Measurements from ENCODE around the gene ZNF469. TPM values are rescaled to one million over a fixed set of nuclear protein-coding genes. Genes with fewer than 3 reads are reported as not detected.

ZNF469 gene
- total and polyA plus RNA-seq, 9 of the 15 experiments (the other 6 are each of a cell fraction or from before 2014, with no cell fraction given), result 0.01 to 0.04 TPM; not detected in 7

DNA sequence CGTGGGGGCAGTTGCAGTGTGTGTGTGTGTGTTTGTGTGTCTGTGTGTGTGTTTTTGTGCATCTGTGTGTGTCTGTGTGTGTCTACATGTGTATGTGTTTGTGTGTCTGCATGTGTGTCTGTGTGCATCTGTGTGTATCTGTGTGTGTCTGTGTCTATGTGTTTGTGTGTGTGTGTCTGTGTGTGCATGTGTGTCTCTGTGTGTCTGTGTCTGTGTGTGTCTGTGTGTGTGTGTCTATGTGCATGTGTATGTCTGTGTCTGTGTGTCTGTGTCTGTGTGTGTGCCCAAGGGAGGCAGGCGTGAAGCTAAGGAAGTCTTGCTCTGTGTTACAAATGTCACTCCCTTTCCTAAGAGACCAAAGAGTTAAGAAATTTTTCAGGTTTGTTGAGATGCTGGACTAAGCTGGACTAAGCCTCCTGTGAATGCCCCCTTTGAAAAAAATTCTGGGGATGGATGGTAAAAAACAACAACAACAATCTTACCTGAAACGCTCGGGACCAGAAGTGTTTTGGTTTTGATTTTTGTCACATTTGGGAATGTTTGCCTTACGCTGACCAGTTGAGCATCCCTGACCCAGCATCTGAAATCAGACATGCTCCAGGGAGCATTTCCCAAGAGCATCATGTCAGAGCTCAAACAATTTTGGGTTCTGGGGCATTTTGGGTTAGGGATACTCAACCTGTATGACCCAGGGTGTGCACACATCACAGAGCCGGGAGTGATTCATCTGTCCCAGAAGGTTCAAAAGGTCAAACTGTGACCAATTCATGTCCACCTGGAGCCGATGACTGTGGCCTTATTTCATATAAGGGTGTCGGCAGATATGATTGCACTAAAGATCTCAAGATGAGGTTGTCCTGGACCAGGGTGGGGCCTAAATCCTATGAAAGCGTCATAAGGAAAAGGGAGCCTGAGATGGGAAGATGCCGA lies 48.6 kb upstream of the ZNF469 start (continued):
- TF ChIP-seq, protein P1, sequence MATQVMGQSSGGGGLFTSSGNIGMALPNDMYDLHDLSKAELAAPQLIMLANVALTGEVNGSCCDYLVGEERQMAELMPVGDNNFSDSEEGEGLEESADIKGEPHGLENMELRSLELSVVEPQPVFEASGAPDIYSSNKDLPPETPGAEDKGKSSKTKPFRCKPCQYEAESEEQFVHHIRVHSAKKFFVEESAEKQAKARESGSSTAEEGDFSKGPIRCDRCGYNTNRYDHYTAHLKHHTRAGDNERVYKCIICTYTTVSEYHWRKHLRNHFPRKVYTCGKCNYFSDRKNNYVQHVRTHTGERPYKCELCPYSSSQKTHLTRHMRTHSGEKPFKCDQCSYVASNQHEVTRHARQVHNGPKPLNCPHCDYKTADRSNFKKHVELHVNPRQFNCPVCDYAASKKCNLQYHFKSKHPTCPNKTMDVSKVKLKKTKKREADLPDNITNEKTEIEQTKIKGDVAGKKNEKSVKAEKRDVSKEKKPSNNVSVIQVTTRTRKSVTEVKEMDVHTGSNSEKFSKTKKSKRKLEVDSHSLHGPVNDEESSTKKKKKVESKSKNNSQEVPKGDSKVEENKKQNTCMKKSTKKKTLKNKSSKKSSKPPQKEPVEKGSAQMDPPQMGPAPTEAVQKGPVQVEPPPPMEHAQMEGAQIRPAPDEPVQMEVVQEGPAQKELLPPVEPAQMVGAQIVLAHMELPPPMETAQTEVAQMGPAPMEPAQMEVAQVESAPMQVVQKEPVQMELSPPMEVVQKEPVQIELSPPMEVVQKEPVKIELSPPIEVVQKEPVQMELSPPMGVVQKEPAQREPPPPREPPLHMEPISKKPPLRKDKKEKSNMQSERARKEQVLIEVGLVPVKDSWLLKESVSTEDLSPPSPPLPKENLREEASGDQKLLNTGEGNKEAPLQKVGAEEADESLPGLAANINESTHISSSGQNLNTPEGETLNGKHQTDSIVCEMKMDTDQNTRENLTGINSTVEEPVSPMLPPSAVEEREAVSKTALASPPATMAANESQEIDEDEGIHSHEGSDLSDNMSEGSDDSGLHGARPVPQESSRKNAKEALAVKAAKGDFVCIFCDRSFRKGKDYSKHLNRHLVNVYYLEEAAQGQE (IDR thresholded peaks at IDR 0.05; ENCODE audit: borderline replicate concordance), result no peak
- TF ChIP-seq, protein P1 (CRISPR knock-in tag; IDR thresholded peaks at IDR 0.05; ENCODE audit: low read depth), result no peak
- TF ChIP-seq MEF2A (IDR thresholded peaks at IDR 0.05; ENCODE audit: control insufficient read depth, low read depth, low read length) (no peak), CBX8 (IDR thresholded peaks at IDR 0.05; ENCODE audit: borderline replicate concordance, extremely low read depth, low read depth, low read length, poor library complexity, severe bottlenecking) (no peak), TARDBP (IDR thresholded peaks at IDR 0.05) (peak; percentile 95), CBFB (CRISPR knock-in tag; IDR thresholded peaks at IDR 0.05) (no peak; the same call in 1 of the 2 replicates), ZC3H4 (CRISPR knock-in tag; IDR thresholded peaks at IDR 0.05; ENCODE audit: borderline replicate concordance) (no peak), POLR3A (IDR thresholded peaks at IDR 0.05; ENCODE audit: borderline replicate concordance, extremely low read depth, insufficient read depth, insufficient read length) (no peak), MAZ (CRISPR knock-in tag; conservative IDR thresholded peaks at IDR 0.05 in 1 of 2, IDR thresholded peaks at IDR 0.05 in 1 of 2) (no peak), HMG20A (CRISPR knock-in tag; conservative IDR thresholded peaks at IDR 0.05) (no peak), TBL1XR1 (IDR thresholded peaks at IDR 0.05; ENCODE audit: low read length in 2 of 2) (no peak), ZNF551 (CRISPR knock-in tag; IDR thresholded peaks at IDR 0.05) (no peak), ZNF217 (CRISPR knock-in tag; IDR thresholded peaks at IDR 0.05) (no peak)
- TF ChIP-seq, protein P2, sequence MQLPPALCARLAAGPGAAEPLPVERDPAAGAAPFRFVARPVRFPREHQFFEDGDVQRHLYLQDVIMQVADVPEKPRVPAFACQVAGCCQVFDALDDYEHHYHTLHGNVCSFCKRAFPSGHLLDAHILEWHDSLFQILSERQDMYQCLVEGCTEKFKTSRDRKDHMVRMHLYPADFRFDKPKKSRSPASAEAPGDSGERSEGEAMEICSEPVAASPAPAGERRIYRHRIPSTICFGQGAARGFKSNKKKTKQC (CRISPR knock-in tag; IDR thresholded peaks at IDR 0.05), result no peak

Data from K562 (cell line).